ENCODE results near the gene EFCAB6. TPM values are rescaled to one million over a fixed set of nuclear protein-coding genes. Genes with fewer than 3 reads are reported as not detected.

Gene EFCAB6
- total RNA-seq, 4 donors from 2014 or later = 1.2 to 4.0 (median 3.0) TPM

- WGBS = 89% methylated on average over 6 of the region's 6 CpGs
- intact Hi-C loops (cut with DNase I) = no loop called here
Measured at GRCh38 chr22:43550672-43551071, 261.4 kb downstream of the EFCAB6 start.

GRCh38 chr22:43550024-43550620 is 262.0 kb downstream of the EFCAB6 start:
- intact Hi-C loops (cut with DNase I) = no loop called here
- TF ChIP-seq CTCF (IDR thresholded peaks at IDR 0.05) = no peak
- TF ChIP-seq POLR2AphosphoS5 (IDR thresholded peaks at IDR 0.05) = no peak
- no peak for TF ChIP-seq POLR2A (IDR thresholded peaks at IDR 0.05; ENCODE audit: low read depth)
- TF ChIP-seq EP300 (IDR thresholded peaks at IDR 0.05) = no peak
- Histone ChIP-seq H3K36me3 (no peaks in the 10 kb centered on the region), H3K27me3 (no peaks in the 10 kb centered on the region), H3K4me1 (no peaks in the 10 kb centered on the region), H3K27ac (replicated peaks in 1 of 4) (no peak overlapping the region), H3K4me3 (no peak overlapping the region), H3K9me3 (no peaks in the 10 kb centered on the region)
- 83% methylated on average over 12 of the region's 14 CpGs for WGBS
- DNase-seq (ENCODE audit: extremely low spot score) = no peak

More at GRCh38 chr22:43550672-43551071, 261.4 kb downstream of the EFCAB6 start:
- H3K9me3 ChIP-seq = no peaks in the 10 kb centered on the region
- TF ChIP-seq POLR2AphosphoS5 (IDR thresholded peaks at IDR 0.05) (no peak), EP300 (IDR thresholded peaks at IDR 0.05) (no peak), POLR2A (IDR thresholded peaks at IDR 0.05; ENCODE audit: low read depth) (no peak), CTCF (IDR thresholded peaks at IDR 0.05) (no peak)
- H3K36me3 ChIP-seq = no peaks in the 10 kb centered on the region
- H3K4me3 ChIP-seq = no peak overlapping the region
- H3K27me3 ChIP-seq = no peaks in the 10 kb centered on the region
- peak; percentile 24 for DNase-seq (ENCODE audit: extremely low spot score)
- H3K4me1 ChIP-seq = no peaks in the 10 kb centered on the region
- H3K27ac ChIP-seq (replicated peaks in 1 of 4) = no peak overlapping the region

GRCh38 chr22:43546186-43546585 is 265.9 kb downstream of the EFCAB6 start:
- no peak for DNase-seq (ENCODE audit: extremely low spot score)
- WGBS = 79% methylated on average over 5 of the region's 5 CpGs

GRCh38 chr22:43544289-43544673 is 267.8 kb downstream of the EFCAB6 start:
- 56% methylated on average over 4 of the region's 4 CpGs for WGBS
- Histone ChIP-seq H3K27me3 (no peaks in the 10 kb centered on the region), H3K9me3 (no peaks in the 10 kb centered on the region), H3K4me3 (no peak overlapping the region), H3K4me1 (no peaks in the 10 kb centered on the region), H3K36me3 (no peaks in the 10 kb centered on the region), H3K27ac (replicated peaks in 1 of 4) (no peak overlapping the region)
- no peak for DNase-seq (ENCODE audit: extremely low spot score)
- no peak for TF ChIP-seq EP300 (IDR thresholded peaks at IDR 0.05)
- no peak for TF ChIP-seq CTCF (IDR thresholded peaks at IDR 0.05)
- no peak for TF ChIP-seq POLR2AphosphoS5 (IDR thresholded peaks at IDR 0.05)
- TF ChIP-seq POLR2A (IDR thresholded peaks at IDR 0.05; ENCODE audit: low read depth) = no peak
- intact Hi-C loops (cut with DNase I) = no loop called here

More at GRCh38 chr22:43546186-43546585, 265.9 kb downstream of the EFCAB6 start:
- Histone ChIP-seq H3K36me3 (no peaks in the 10 kb centered on the region), H3K27me3 (no peaks in the 10 kb centered on the region), H3K4me3 (no peak overlapping the region), H3K9me3 (no peaks in the 10 kb centered on the region), H3K4me1 (no peaks in the 10 kb centered on the region), H3K27ac (replicated peaks in 1 of 4) (no peak overlapping the region)
- intact Hi-C loops (cut with DNase I) = no loop called here
- TF ChIP-seq CTCF (IDR thresholded peaks at IDR 0.05) = no peak
- no peak for TF ChIP-seq POLR2A (IDR thresholded peaks at IDR 0.05; ENCODE audit: low read depth)
- no peak for TF ChIP-seq EP300 (IDR thresholded peaks at IDR 0.05)
- no peak for TF ChIP-seq POLR2AphosphoS5 (IDR thresholded peaks at IDR 0.05)
